ENCODE measurements around the gene USP12. TPM values are rescaled to one million over a fixed set of nuclear protein-coding genes. Genes with fewer than 3 reads are reported as not detected.

USP12 gene
- total RNA-seq, 2 donors from 2014 or later = 11.3 to 21.5 TPM

DNA sequence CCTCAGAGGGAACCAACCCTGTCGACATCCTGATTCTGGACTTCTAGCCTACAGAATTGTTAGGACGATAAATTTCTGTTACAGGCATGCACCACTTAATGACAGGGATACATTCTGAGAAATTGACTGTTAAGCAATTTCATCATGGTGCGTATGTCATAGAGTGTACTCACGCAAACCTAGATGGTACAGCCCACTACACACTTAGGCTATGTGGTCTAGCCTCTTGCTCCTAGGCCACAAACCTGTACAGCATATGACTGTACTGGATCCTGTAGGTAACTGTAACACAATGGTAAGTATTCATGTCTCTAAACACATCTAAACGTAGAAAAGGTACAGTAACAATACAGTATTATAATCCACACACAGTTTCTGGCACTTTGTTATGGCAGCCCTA lies 13.3 kb downstream of the USP12 start:
- TF ChIP-seq POLR2A (IDR thresholded peaks at IDR 0.05) = no peak
- no peak for TF ChIP-seq POLR2AphosphoS5 (IDR thresholded peaks at IDR 0.05)
- TF ChIP-seq, protein P1, sequence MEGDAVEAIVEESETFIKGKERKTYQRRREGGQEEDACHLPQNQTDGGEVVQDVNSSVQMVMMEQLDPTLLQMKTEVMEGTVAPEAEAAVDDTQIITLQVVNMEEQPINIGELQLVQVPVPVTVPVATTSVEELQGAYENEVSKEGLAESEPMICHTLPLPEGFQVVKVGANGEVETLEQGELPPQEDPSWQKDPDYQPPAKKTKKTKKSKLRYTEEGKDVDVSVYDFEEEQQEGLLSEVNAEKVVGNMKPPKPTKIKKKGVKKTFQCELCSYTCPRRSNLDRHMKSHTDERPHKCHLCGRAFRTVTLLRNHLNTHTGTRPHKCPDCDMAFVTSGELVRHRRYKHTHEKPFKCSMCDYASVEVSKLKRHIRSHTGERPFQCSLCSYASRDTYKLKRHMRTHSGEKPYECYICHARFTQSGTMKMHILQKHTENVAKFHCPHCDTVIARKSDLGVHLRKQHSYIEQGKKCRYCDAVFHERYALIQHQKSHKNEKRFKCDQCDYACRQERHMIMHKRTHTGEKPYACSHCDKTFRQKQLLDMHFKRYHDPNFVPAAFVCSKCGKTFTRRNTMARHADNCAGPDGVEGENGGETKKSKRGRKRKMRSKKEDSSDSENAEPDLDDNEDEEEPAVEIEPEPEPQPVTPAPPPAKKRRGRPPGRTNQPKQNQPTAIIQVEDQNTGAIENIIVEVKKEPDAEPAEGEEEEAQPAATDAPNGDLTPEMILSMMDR (IDR thresholded peaks at IDR 0.05) = no peak
- Histone ChIP-seq H3K36me3 (no peaks in the 10 kb centered on the region), H3K27ac (no peak overlapping the region), H3K9me3 (no peaks in the 10 kb centered on the region), H3K4me1 (replicated peaks) (no peaks in the 10 kb centered on the region), H3K4me3 (no peak overlapping the region), H3K27me3 (replicated peaks; ENCODE audit: insufficient read depth) (no peaks in the 10 kb centered on the region)
- no peak for DNase-seq (ENCODE audit: low spot score)
- intact Hi-C loops (cut with DNase I) = no loop called here
- 98% methylated on average over 5 of the region's 5 CpGs for WGBS

DNA sequence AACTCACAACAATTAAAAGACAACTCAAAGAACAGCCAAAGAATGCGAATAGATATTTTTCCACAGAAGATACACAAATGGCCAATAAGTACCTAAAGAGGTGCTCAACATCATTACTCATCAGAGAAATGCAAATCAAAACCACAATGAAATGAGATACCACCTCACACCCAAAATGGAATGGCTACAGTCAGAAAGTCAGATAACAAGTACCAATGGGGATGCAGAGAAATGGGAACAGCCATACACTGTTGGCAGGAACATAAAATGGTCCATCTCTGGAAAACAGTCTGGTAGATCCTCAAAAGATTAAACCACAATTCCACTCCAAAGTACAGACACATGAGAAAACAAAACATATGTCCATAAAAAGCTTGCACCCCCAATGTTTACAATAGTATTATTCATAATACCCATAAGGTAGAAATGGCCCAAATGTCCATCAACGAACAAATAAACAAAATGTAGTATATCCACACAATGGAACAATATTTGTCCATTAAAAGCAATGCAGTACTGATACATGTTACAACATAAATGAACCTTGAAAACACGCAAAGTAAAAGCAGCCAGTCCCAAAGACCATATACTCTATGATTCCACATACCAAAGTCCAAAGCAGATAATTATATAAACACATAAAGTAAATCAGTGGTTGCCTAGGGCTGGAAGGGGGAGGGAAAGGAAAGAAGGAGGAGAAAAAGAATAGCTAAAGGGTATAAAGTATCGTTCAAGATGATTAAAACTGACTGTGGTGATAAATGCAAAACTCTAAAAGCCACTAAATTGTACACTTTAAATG lies 19.6 kb downstream of the USP12 start:
- WGBS = 71% methylated on average over 4 of the region's 4 CpGs
- intact Hi-C loops (cut with DNase I) = no loop called here
- H3K9me3 ChIP-seq = no peaks in the 10 kb centered on the region
- TF ChIP-seq POLR2A (IDR thresholded peaks at IDR 0.05) (no peak), POLR2AphosphoS5 (IDR thresholded peaks at IDR 0.05) (no peak)
- TF ChIP-seq, protein P1 (IDR thresholded peaks at IDR 0.05) = no peak
- no peaks in the 10 kb centered on the region for H3K36me3 ChIP-seq
- no peak overlapping the region for H3K27ac ChIP-seq
- no peak for DNase-seq (ENCODE audit: low spot score)
- H3K4me3 ChIP-seq = no peak overlapping the region
- no peaks in the 10 kb centered on the region for H3K27me3 ChIP-seq (replicated peaks; ENCODE audit: insufficient read depth)
- H3K4me1 ChIP-seq (replicated peaks) = no peaks in the 10 kb centered on the region

DNA sequence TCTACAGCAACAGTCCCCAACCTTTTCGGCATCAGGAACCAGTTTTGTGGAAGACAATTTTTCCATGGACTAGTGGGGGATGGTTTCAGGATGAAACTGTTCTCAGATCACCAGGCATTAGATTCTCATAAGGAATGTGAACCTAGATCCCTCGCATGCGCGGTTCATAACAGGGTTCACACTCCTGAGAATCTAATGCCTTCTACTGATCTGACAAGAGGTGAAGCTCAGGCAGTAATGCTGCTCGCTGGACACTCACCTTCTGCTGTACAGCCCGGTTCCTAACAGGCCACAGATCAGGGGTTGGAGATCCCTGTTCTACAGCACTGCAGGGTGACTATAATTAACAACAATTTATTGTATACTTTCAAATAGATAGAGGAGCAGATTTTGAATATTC lies 21.9 kb downstream of the USP12 start:
- Histone ChIP-seq H3K27ac (no peak overlapping the region), H3K27me3 (replicated peaks; ENCODE audit: insufficient read depth) (no peaks in the 10 kb centered on the region), H3K4me1 (replicated peaks) (no peaks in the 10 kb centered on the region), H3K4me3 (no peak overlapping the region), H3K9me3 (no peaks in the 10 kb centered on the region), H3K36me3 (no peaks in the 10 kb centered on the region)
- DNase-seq (ENCODE audit: low spot score) = no peak
- intact Hi-C loops (cut with DNase I) = no loop called here
- WGBS = 94% methylated on average over 6 of the region's 6 CpGs
- TF ChIP-seq POLR2A (IDR thresholded peaks at IDR 0.05) (no peak), POLR2AphosphoS5 (IDR thresholded peaks at IDR 0.05) (no peak)
- TF ChIP-seq, protein P1 (IDR thresholded peaks at IDR 0.05) = no peak

DNA sequence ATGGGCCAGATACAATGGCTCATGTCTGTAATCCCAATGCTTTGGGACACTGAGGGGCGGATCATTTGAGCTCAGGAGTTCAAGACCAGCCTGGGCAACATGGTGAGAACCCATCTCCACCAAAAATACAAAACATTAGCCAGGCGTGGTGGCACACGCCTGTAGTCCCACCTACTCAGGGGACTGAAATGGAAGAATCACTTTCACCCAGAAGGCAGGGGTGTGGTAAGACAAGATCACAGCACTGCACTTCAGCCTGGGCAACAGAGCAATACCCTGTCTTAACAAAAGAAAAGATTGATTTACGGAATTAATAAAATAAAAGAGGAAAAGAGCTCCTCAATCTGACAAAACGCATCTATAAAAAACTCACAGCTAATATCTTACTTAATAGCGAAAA lies 22.7 kb downstream of the USP12 start:
- no peaks in the 10 kb centered on the region for H3K4me1 ChIP-seq (replicated peaks)

More for the DNA sequence above, 22.7 kb downstream of the USP12 start:
- Histone ChIP-seq H3K36me3 (no peaks in the 10 kb centered on the region), H3K4me3 (no peak overlapping the region), H3K9me3 (no peaks in the 10 kb centered on the region), H3K27me3 (replicated peaks; ENCODE audit: insufficient read depth) (no peaks in the 10 kb centered on the region), H3K27ac (no peak overlapping the region)
- no peak for DNase-seq (ENCODE audit: low spot score)
- WGBS = 88% methylated on average over 6 of the region's 6 CpGs
- TF ChIP-seq, protein P1 (IDR thresholded peaks at IDR 0.05) = no peak
- TF ChIP-seq POLR2A (IDR thresholded peaks at IDR 0.05) (no peak), POLR2AphosphoS5 (IDR thresholded peaks at IDR 0.05) (no peak)
- intact Hi-C loops (cut with DNase I) = no loop called here

Data from prostate gland (tissue), 2 donors.